ENCODE measurements around the gene KRI1.
A peak's percentile ranks its signal among the peaks of the same experiment; 100 is the strongest.

KRI1 gene
- long read RNA-seq, donor 1, partial matches to known transcripts = 0 of 1 reads
- long read RNA-seq, donor 1, other reads (novel, unspliced or antisense) = 0 of 1 reads
- long read RNA-seq, donor 2, partial matches to known transcripts = 0 of 2 reads
- long read RNA-seq, donor 2, other reads (novel, unspliced or antisense) = 0 of 2 reads
- long read RNA-seq, donor 3, partial matches to known transcripts = 5 of 7 reads
- long read RNA-seq, donor 3, other reads (novel, unspliced or antisense) = 0 of 7 reads
- long read RNA-seq, donor 4, partial matches to known transcripts = 39 of 43 reads
- long read RNA-seq, donor 4, other reads (novel, unspliced or antisense) = 0 of 43 reads
- long read RNA-seq, donor 5, partial matches to known transcripts = 0 of 1 reads
- long read RNA-seq, donor 5, other reads (novel, unspliced or antisense) = 0 of 1 reads
- long read RNA-seq, donor 6, partial matches to known transcripts = 0 of 3 reads
- long read RNA-seq, donor 6, other reads (novel, unspliced or antisense) = 0 of 3 reads
- long read RNA-seq, donor 7 = 0 reads
- long read RNA-seq, donor 8, partial matches to known transcripts = 0 of 4 reads
- long read RNA-seq, donor 8, other reads (novel, unspliced or antisense) = 0 of 4 reads

DNA sequence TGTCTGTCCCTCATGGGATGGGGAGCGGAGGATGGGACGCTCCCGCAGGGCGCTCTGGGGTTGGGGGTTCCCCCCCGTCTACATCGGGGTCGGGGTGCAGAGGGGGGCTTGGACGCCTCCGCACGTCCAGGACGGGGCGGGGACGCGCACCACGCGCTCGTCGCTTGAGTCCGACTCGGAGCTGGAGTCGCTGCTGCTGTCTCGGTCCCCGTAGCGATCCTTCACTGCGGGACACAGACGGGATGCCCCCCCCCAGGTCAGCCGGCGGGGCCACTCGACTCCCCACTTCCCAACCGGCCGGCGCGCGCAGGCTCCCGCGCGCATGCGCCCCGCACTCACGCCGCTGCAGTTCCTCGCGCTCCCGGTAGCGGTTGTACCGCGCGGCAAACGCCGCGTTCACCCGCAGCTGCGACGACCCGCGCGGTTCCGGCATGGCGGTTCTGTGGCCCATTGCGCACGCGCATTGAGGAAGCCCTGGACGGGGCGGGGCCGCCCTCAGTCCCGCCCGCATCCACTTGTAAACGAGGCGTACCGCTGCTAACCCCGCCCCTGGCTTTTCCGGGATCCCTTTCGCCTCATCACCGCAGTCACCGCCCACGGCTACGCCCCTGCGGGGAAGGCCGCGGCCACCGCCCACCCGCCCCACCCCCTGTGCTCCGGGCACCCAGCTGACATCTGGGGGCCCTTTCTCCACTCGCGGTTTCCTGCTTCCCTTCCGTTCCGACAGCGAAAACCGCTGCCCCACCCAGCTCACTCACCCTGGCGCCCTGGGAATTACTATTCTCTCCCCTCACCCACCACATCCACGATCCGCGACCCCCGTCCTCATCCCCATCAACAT lies at the start of gene KRI1:
KRI1 (minus strand) TSS at position 444 of the 841 bp plus-strand sequence; CDS start at position 433, 11 bp downstream.
- peak; percentile 93 for DNase-seq

DNA sequence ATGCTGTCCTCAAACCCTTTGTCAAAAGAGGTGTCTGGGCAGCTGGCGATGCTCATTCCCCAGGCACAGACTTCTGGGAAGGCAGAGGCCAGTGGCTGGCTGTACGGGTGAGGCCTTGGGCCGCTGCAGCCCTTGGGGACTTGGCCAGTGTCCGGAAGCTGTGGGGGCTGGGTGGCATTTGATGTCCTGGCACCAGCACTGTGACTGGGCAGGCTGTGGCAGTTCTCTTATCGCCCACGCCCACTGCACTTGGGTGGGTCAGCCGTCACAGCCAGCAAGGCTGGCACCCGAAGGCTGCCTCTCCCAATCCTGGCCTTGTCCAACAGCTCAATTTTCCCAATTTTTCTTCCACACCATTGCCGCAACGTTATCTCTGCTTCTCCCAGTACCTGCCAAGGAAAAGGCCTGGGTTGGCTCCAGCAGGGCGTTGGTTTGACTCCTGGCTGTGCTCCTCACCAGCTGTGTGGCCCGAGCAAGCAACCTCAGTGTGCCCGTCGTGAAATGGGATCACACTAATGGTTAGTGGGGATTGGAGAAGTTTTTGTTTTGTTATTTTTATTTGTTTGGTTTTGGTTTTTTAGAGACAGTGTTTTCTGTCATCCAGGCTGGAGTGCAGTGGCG lies 46.8 kb upstream of the KRI1 start:
- no peak for DNase-seq

DNA sequence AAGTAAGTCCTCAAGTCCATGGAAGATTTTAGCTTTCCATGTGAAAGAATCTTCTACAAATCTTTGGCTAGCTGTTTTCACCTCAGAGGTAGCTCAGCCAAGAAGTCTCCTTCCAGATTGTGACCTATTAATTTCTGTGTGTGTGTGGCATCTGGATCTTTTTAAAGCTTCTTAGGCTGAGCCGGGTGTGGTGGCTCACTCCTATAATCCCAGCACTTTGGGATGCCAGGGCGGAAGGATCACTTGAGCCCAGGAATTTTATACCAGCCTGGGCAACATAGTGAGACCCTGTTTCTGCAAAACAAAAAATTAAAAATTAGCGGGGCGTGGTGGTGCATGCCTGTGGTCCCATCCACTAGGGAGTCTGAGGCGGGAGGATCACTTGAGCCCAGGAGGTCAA lies 46.1 kb upstream of the KRI1 start:
- no peak for DNase-seq

DNA sequence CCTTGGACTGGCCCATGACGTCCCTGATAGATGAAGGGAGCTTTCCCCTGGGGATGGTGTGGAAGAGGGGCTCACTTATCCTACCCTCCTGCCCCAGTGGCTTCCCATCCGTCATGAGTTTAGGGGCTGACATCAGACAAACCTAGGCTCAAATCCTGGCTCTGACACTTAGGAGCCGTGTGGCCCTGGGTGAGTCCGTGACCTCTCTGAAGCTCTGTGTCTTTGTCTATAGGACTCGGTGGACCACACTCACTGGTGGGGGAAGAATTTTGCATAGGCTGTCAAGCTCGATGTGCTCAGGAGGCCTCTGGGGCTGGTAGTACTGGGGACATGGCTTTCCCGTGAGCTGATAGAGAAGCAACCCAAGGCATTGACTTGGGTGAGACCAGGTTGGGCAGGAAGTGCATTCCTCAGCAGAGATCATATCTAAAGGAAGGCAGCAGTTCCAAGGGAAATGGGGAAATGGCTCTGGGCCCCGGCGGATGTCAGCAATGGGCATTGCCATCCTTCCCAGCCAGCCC lies 38.7 kb upstream of the KRI1 start:
- DNase-seq = no peak

DNA sequence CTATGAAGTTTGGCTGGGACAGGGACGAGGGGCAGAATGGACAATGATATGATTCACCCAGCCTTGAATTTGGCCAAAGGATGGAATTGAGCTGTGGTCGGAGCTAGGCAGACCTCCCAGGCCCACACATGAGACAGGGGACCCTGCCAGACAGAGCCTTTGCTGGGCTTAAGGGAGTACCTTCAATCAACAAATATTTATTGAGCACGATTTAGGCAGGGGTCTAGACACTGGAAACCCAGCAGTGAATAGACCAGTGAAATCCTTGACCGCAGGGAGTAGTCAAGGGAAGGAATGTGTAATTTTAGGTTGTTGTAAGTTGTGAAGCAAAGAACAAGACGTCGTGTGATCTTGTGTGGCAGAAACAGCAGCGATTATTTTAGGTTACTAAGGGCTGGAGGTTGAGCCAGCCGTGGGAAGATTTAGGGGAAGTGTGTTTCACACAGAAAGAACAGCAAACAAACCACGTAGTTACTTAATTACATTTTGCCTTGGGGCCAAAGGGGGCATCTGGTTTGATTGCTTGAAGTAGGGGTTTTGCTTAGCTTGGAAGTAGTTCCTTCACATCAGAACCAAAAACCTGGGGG lies 38.2 kb upstream of the KRI1 start:
- DNase-seq = no peak

DNA sequence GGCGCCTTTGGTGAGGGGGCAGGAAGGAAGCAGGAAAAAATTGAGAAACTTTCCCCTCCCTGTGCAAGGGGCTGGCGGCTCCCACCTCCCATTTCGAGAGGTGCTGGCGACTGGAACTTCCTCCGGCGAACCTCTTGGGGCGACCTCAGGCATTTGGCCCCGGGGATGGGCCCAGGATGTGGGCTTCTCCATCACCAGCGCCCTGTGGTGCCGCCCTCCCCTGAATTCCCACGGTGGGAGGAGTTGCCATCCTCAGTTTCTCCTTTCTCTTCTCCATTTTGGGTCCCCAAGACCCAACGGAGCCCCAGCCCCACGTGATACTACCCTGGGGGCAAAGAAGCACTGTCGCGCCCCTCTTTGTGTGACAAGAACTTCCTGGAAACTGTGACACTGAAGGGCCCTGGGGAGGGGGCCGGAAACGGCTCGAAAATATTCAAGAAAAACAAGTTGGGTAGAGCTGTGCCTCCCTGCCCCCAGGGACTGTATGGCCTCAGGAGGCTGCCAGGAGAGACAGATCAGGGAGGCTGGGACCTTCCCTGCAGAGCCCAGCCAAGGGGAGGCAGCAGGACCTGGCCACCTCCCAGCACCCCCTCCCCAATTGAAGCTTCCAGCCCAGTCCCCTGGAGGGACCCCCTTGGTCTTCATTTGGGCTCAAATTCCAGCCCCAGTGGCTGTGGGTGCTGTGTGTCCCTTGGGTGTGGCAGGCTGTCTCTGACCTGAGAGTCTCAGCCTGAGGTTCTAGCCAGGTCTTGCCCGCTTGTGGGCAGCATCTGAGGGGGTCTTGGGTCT lies 37.5 kb upstream of the KRI1 start:
- DNase-seq = no peak

DNA sequence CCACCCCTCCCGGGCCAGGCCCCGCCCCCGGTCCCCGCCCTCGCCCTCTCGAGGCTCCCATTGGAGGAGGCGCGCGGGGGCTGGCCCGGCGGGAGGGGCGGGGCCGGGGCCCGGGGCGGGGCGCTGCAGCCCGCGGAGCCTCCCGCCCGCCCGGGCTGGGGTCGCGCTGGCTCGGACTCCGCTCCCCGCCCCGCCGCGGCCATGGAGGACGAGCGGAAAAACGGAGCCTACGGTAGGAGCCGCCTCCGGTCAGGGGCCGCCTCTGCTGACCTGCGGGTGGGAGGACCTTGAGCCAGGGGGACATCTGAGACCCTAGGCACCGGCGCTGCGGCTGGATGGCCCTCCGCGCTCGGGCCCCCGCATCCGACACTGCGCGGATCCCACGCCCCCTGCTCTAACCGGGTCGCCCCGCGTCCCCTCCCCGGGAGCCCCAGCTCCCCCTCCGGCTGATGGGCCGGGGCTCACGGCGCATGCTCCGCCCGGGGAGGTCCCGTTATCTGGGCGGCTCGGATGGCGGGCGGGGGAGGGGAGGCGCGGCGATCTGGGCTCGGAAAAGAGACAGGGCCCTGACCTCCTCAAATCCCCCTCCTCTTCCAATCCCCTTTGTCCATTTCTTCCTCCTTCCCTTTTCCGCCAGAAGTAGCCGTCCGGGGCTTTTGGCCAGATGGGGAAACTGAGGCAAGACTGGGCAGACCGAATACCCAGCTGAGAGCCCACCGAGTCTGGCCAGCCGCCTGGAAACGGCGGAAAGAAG lies 36.7 kb upstream of the KRI1 start:
- peak; percentile 80 for DNase-seq

DNA sequence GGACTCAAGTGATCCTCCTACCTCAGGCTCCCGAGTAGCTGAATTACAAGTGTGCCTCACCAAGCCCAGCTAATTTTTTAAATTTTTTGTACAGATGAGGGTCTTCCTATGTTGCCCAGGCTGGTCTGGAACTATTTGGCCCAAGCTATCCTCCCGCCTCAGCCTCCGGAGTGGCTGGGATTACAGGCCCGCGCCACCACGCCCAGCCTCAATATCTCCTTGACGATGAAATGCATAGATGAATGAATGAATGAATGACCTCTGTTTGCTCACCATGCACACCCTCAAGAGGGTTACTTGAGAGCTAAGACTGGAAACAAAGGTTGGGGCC lies 36.2 kb upstream of the KRI1 start:
- peak; percentile 46 for DNase-seq

DNA sequence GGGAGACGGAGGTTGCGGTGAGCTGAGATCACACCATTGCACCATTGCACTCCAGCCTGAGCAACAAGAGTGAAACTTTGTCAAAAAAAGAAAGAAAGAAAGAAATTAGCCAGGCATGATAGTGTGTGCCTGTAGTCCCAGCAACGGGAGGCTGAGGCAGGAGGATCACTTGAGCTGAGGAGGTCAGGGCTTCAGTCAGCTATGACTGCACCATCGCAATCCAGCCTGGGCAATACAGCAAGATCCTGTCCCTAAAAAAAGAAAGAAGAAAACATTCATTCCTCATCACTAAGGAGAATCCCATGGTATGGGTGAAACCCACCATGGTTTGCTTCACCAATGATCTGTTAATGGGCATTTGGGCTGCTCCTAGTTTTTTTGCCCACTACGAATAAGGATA lies 34.3 kb upstream of the KRI1 start:
- DNase-seq = no peak

DNA sequence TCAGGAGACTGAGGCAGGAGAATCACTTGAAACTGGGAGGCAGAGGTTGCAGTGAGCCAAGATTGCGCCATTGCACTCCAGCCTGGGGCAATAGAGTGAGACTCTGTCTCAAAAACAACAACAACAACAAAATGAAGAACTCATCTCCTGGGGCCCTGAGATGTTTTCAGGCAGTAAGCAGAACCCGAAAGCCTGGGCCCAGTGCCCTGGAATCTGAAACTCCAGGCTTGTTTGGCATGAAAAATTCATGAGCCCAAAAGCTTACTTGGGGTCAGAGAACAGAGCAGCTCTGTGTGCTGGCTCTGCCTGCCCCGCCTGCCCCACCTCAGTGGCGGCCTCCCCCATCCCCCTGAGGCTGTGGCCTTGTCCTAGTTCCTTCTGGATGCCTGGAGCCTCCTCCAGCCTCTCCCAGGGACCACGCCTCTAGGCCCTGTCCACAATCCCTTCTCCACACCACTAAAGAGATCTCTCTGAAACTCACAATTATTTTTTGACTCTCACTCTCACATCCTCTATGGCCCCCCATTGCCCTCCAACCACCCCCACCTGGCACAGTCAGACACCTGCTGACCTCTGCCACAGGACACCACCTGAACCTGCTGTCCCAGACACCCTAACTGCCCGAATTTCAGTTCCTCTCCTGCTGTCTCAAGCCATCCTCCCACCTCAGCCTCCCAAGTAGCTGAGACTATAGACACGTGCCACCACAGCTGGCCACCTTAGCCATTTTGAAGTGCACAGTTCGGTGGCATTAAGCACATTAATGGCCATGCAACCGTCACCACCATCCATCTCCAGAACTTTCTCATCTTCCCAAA lies 28.2 kb upstream of the KRI1 start:
- no peak for DNase-seq

DNA sequence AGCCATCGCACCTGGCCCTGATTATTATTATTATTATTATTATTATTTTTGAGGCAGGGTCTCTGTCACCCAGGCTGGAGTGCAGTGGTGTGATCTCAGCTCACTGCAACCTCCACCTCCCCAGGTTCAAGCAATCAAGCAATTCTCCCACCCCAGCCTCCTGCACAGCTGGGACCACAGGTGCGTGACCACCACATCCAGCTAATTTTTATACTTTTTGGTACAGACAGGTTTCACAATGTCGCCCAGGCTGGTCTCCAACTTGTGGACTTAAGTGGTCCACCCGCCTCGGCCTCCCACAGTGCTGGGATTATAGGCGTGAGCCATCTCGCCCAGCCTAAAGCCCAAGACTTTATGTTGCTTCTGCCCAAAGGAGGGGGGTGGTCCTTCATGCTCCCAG lies 27.3 kb upstream of the KRI1 start:
- no peak for DNase-seq

DNA sequence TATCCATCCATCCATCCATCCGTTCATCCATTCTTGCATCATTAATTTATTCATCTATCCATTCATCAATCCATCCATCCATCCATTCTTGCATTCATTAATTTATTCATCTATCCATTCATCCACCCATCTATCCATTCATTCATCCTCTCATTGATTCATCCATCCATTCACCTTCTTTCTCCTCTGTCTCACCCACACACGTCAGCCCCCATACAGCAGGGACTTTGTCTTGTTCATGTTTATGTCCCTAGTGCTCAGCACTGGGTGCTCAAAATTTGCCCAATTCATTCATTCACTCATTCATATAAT lies 22.0 kb upstream of the KRI1 start:
- no peak for DNase-seq

DNA sequence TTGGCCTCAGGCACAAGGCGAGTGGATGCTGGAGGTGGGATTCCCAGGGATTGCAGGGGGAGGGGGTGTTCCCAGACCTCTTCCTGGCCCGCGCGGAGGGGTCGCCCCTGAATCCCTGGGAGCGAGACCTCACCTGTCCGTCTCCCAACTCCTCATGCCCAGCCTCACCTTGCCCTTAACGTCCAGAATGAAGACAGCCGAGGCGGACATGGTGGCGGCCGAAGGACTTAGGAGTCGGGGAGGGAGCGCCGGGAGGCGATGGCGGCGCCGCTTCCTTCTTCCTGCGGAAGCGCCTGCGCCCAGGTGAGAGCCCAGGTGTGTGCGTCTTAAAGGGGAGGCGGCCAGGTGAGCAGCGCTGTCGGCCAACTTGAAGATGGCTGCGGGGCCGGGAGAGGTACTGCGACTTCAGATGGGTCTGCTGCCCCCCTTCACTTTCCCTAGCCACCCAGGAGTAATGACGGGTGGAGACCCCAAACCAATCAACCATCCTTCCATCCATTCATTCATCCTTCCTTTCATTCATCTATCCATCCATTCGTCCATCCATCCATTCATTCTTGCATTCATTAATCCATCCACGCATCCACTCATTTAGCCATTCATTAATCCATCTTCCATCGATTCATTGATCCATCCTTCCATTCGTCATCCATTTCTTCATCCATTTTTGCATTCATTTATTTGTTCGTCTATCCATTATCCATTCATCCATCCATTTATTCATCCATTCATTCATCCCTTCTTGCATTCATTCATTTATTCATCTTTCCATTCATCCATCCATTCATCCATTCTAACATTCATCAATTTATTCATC lies 21.4 kb upstream of the KRI1 start, which contains the start of gene AP1M2:
AP1M2 (minus strand) TSS at position 291 of the 817 bp plus-strand sequence; CDS start at position 210, 81 bp downstream.
- no peak for DNase-seq

DNA sequence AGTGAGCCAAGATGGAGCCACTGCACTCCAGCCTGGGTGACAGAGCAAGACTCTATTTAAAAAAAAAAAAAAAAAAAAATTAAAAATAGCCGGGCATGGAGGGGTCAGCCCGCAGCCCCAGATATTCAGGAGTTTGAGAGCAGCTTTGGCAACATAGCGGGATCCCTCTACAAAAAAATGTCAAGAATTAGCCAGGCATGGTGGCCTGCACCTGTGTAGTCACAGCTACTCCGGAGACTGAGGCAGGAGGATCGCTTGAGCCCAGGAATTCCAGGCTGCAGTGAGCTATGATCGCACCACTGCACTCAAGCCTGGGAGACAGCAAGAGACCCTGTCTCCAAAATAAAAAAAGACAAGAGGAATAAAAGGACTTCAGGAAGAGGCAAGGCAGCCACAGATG lies 20.6 kb upstream of the KRI1 start:
- no peak for DNase-seq

DNA sequence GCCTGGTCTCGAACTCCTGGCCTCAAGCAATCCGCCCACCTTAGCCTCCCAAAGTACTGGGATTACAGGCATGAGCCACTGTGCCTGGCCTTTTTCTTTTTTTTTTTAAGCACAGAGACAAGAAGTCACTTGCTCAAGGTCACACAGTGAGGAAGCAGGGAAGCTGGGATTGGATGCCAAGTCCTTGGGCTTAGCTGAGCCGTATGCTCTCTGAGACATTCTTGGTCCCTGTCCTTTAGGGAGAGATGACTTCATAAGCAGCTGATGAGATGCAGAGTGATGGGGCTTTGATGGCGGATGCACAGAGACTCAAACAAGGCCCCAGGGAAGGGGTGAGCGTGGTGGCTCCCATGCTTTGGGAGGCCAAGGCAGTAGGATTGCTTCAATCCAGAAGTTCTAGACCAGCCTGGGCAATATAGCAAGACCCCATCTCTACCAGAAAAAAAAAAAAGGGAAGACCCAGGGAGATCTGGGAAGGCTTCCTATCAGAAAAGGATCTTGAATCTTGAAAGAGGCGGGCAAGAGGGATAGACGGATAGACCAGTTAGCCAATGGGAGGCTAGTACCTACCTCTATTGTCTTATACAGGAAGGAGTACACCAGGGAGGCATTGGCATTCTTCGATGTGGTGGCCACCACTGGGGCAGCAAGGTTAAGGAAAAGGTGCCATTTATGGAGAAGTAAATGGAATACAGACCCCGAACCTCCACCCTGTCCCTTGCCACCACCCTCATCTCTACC lies 17.4 kb upstream of the KRI1 start:
- no peak for DNase-seq

DNA sequence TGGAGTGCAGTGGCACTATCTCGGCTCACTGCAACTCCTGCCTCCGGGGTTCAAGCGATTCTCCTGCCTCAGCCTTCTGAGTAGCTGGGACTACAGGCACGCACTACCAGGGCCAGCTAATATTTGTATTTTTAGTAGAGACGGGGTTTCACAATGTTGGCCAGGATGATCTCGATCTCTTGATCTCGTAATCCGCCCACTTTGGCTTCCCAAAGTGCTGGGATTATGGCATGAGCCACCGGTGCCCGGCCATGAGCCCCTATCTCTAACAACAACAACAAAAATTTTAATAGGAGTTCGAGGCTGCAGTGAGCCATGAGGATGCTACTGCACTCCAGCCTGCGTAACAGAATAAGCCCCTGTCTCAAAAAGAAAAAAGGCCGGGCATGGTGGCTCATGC lies 16.3 kb upstream of the KRI1 start:
- DNase-seq = no peak

DNA sequence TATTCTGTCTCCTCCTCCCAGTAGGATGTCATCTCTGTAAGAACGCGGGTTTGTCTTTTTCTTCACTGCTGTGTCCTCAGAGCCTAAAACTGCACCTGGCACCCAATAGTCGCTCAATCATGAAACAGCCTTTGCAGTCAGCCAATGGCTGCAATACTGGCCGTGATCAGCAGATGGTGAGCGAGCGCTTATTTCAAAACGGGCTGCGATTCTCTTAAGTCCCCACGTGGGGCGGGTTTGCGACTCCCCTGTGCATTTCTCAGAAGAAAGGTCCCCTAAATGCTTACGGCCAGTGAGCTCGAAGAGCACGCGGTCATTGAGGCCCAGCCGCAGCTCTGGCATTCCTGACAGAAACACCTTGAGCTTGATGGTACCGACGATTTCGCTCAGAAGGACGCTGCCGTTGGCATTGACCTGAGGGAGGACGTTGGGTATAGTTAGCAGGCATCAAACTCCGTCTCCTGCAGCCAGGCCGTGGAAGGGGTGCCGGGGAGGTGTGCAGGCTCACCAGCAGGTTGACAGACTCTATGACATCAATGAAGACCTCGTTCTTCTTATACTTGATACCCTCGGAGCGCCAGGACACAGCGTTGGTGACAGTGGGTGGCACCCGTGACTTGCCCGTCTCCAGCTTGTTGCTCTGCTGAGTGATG lies 15.3 kb upstream of the KRI1 start:
- DNase-seq = peak; percentile 67

DNA sequence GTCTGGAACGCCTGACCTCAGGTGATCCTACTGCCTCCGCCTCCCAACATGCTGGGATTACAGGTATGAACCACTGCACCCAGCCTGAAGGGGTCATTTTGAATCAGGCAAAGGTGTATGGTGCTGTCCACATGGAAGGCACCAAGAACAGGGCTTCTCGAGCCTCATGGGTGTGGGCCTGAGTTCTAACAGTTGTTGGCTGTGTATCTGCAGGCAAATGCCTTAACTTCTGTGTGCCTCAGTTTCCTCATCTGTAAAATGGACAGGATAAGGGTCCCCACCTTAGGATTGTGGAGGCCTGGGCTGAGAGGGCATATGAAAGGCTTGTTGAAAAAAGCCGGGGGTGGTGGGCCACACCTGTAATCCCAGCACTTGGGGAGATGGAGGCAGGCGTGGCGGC lies 12.1 kb upstream of the KRI1 start:
- DNase-seq = no peak

All from right kidney (tissue), 9 donors.